GM23338 (cell line): Measurements from ENCODE around the gene MAP3K9. TPM values are rescaled to one million over a fixed set of nuclear protein-coding genes. Genes with fewer than 3 reads are reported as not detected.

Source experiments
- ATAC-seq: fragments of 200-7000 bp; cut with Tn5 transposase; 3 replicates; pipeline ENCODE4 v1.9.1; 2020
- DNase-seq: peaks from one replicate; pipeline ENCODE4 v3.0.0-alpha.2; 2015; ENCODE audit warnings: low spot score
- H2AFZ ChIP-seq: fragments of 200-600 bp; sonication (generic); 2 replicates; pipeline ENCODE4 v1.8.0; 2016; ENCODE audit warnings: antibody characterized with exemption, mild to moderate bottlenecking, moderate library complexity
- H3F3A ChIP-seq: fragments of 200-600 bp; sonication (generic); replicated peaks from 2 replicates; pipeline ENCODE4 v1.8.0; 2017; ENCODE audit warnings: antibody characterized with exemption, mixed run types, low read depth
- H3K27ac ChIP-seq: fragments of 200-600 bp; sonication (generic); 2 replicates; pipeline ENCODE4 v1.6.1; 2016; ENCODE audit warnings: low read depth
- H3K27me3 ChIP-seq: fragments of 200-600 bp; sonication (generic); 2 replicates; pipeline ENCODE4 v1.8.0; 2016; ENCODE audit warnings: mild to moderate bottlenecking, mixed run types, moderate library complexity; ENCODE audit not compliant: insufficient read depth
- H3K36me3 ChIP-seq: fragments of 200-600 bp; sonication (generic); 2 replicates; pipeline ENCODE4 v1.8.0; 2016; ENCODE audit warnings: mild to moderate bottlenecking; ENCODE audit not compliant: insufficient read depth
- H3K4me1 ChIP-seq: fragments of 200-600 bp; sonication (generic); 2 replicates; pipeline ENCODE4 v1.8.0; 2016; ENCODE audit warnings: mild to moderate bottlenecking, moderate library complexity; ENCODE audit not compliant: insufficient read depth
- H3K4me2 ChIP-seq: fragments of 200-600 bp; sonication (generic); 2 replicates; pipeline ENCODE4 v1.7.1; 2017; ENCODE audit warnings: mixed run types
- H3K4me3 ChIP-seq: fragments of 200-600 bp; sonication (generic); 2 replicates; pipeline ENCODE4 v1.6.1; 2016; ENCODE audit warnings: mixed run types
- H3K79me2 ChIP-seq: fragments of 200-600 bp; sonication (generic); replicated peaks from 2 replicates; pipeline ENCODE4 v1.8.0; 2017; ENCODE audit warnings: mild to moderate bottlenecking; ENCODE audit not compliant: insufficient read depth
- H3K9me2 ChIP-seq: fragments of 200-600 bp; sonication (generic); 2 replicates; pipeline ENCODE4 v1.8.0; 2017; ENCODE audit not compliant: insufficient read depth
- H4K20me1 ChIP-seq: fragments of 200-600 bp; sonication (generic); replicated peaks from 2 replicates; pipeline ENCODE4 v1.8.0; 2017; ENCODE audit warnings: mild to moderate bottlenecking; ENCODE audit not compliant: insufficient read depth
- H3K27ac Mint-ChIP-seq: 2 replicates; pipeline ENCODE4 v1.8.0; 2020; ENCODE audit warnings: inconsistent platforms, mild to moderate bottlenecking, moderate library complexity, mixed read lengths
- H3K27me3 Mint-ChIP-seq: 3 replicates; pipeline ENCODE4 v1.8.0; 2022; ENCODE audit warnings: low read depth, mild to moderate bottlenecking, moderate library complexity, mixed read lengths, inconsistent platforms; ENCODE audit not compliant: insufficient read depth, poor library complexity
- H3K36me3 Mint-ChIP-seq: 3 replicates; pipeline ENCODE4 v1.8.0; 2021; ENCODE audit warnings: low read depth, mild to moderate bottlenecking, inconsistent platforms, moderate library complexity, mixed read lengths
- H3K4me1 Mint-ChIP-seq: 3 replicates; pipeline ENCODE4 v1.8.0; 2020; ENCODE audit warnings: mild to moderate bottlenecking, inconsistent platforms, mixed read lengths
- H3K4me3 Mint-ChIP-seq: 3 replicates; pipeline ENCODE4 v1.8.0; 2021; ENCODE audit warnings: moderate library complexity, mild to moderate bottlenecking, inconsistent platforms, mixed read lengths
- H3K9me3 Mint-ChIP-seq: 3 replicates; pipeline ENCODE4 v1.8.0; 2020; ENCODE audit warnings: moderate library complexity, mild to moderate bottlenecking, inconsistent platforms, mixed read lengths
- CREB1 ChIP-seq: fragments of 250-450 bp; sonication (Bioruptor Pico); IDR thresholded peaks from 2 replicates; pipeline ENCODE4 v1.5.0; 2020; ENCODE audit warnings: low read depth, mild to moderate bottlenecking, moderate library complexity
- EZH2 ChIP-seq: fragments of 200-600 bp; sonication (generic); IDR thresholded peaks from one replicate; pipeline ENCODE4 v1.8.0; 2017; ENCODE audit warnings: antibody characterized with exemption, mild to moderate bottlenecking, low read depth; ENCODE audit not compliant: unreplicated experiment
- EZH2phosphoT487 ChIP-seq: fragments of 200-600 bp; sonication (generic); IDR thresholded peaks from one replicate; pipeline ENCODE4 v1.8.1; 2018; ENCODE audit warnings: antibody characterized with exemption; ENCODE audit not compliant: unreplicated experiment
- JUNB ChIP-seq: IDR thresholded peaks from one replicate; pipeline ENCODE4 v1.6.1; 2016; ENCODE audit warnings: antibody characterized with exemption; ENCODE audit not compliant: unreplicated experiment
- NANOG ChIP-seq: IDR thresholded peaks from 2 replicates; pipeline ENCODE4 v1.6.1; 2016; ENCODE audit warnings: antibody characterized with exemption, borderline replicate concordance
- POLR2AphosphoS5 ChIP-seq: IDR thresholded peaks from 2 replicates; pipeline ENCODE4 v1.6.1; 2016; ENCODE audit warnings: antibody characterized with exemption, low read depth
- STAT1 ChIP-seq: IDR thresholded peaks from one replicate; pipeline ENCODE4 v1.6.1; 2016; ENCODE audit warnings: antibody characterized with exemption; ENCODE audit not compliant: unreplicated experiment
- ZNF114 ChIP-seq: fragments of 250-450 bp; sonication (Bioruptor Pico); IDR thresholded peaks from 2 replicates; pipeline ENCODE4 v1.5.0; 2020; ENCODE audit warnings: mild to moderate bottlenecking, moderate library complexity
- ZNF331 ChIP-seq: fragments of 250-450 bp; sonication (Bioruptor Pico); IDR thresholded peaks from 2 replicates; pipeline ENCODE4 v1.5.0; 2020; ENCODE audit warnings: low read depth, mild to moderate bottlenecking, moderate library complexity
- polyA plus RNA-seq: library from polyadenylated mRNA; unstranded; fragments of >200 nt; fragmentation: Nextera tagmentation; extraction: Ambion mirVana; gene quantifications from 2 replicates; pipeline ENCODE4 v1.2.1, GENCODE V29; 2016
- total RNA-seq: library from RNA; depleted of rRNA; stranded (reverse); fragments of >200 nt; shearing (Covaris generic); gene quantifications from 2 replicates; pipeline ENCODE4 v1.2.3, GENCODE V29; 2014
- TF ChIP-seq, protein P1 (sequence below), 2 experiments: fragments of 200-600 bp in 1 of 2; sonication (generic) in 1 of 2; conservative IDR thresholded peaks; 2 replicates each; pipeline versions ENCODE4 v1.5.1 to v1.6.1; 2016 to 2017; ENCODE audit warnings: antibody characterized with exemption in 2 of 2, low read depth in 2 of 2, mild to moderate bottlenecking in 2 of 2, moderate library complexity in 1 of 2
- TF ChIP-seq, protein P2 (sequence below): IDR thresholded peaks from one replicate; pipeline ENCODE4 v1.6.1; 2018; ENCODE audit warnings: antibody characterized with exemption; ENCODE audit not compliant: unreplicated experiment
- TF ChIP-seq, protein P3 (sequence below): fragments of 250-450 bp; sonication (Bioruptor Pico); IDR thresholded peaks from 2 replicates; pipeline ENCODE4 v1.5.0; 2020; ENCODE audit warnings: mild to moderate bottlenecking, moderate library complexity
- TF ChIP-seq, protein P4 (sequence below): IDR thresholded peaks from 2 replicates; pipeline ENCODE4 v1.6.1; 2016; ENCODE audit warnings: antibody characterized with exemption

The MAP3K9 gene
- total and polyA plus RNA-seq, 2 experiments from 2014 or later = 5.3 to 30.8 TPM

DNA sequence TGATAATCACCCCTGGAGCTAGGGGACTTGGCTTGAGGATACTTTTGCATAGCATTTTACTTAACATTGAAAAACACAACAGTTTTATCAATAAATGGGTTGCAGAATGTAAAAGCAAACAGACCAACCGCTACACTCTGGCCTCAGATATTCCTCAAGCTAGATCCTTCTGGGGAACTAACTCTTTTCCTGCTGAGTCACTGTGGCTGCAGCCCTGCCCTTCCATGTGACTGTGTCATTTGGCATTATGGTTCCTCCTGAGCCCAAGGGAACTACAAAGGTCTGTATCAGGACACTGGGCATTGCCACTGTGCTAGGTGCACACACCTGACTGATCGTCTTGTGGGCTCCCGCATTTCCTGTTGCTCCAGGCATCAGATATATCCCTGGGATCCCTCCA lies 111.0 kb downstream of the MAP3K9 start:
- Mint-ChIP-seq H3K36me3 (no peaks in the 10 kb centered on the region; the same call in 2 of the 3 replicates), H3K4me3 (no peak overlapping the region), H3K27ac (no peak overlapping the region), H3K27me3 (no peaks in the 10 kb centered on the region), H3K4me1 (peaks cover 18% of the 10 kb centered on the region), H3K9me3 (no peaks in the 10 kb centered on the region; the same call in 2 of the 3 replicates)
- Histone ChIP-seq H3K79me2 (no peaks in the 10 kb centered on the region), H3K9me2 (0 out of 2 replicates have a peak, but pooled peaks cover 6% of the 10 kb centered on the region), H2AFZ (peak overlapping the region; percentile 83), H3K4me2 (no peak overlapping the region), H3K27ac (no peak overlapping the region), H4K20me1 (no peaks in the 10 kb centered on the region), H3K27me3 (no peaks in the 10 kb centered on the region), H3K4me3 (no peak overlapping the region), H3K4me1 (peaks cover 4% of the 10 kb centered on the region; the same call in 1 of the 2 replicates), H3F3A (no peaks in the 10 kb centered on the region), H3K36me3 (no peaks in the 10 kb centered on the region)
- TF ChIP-seq, protein P1, sequence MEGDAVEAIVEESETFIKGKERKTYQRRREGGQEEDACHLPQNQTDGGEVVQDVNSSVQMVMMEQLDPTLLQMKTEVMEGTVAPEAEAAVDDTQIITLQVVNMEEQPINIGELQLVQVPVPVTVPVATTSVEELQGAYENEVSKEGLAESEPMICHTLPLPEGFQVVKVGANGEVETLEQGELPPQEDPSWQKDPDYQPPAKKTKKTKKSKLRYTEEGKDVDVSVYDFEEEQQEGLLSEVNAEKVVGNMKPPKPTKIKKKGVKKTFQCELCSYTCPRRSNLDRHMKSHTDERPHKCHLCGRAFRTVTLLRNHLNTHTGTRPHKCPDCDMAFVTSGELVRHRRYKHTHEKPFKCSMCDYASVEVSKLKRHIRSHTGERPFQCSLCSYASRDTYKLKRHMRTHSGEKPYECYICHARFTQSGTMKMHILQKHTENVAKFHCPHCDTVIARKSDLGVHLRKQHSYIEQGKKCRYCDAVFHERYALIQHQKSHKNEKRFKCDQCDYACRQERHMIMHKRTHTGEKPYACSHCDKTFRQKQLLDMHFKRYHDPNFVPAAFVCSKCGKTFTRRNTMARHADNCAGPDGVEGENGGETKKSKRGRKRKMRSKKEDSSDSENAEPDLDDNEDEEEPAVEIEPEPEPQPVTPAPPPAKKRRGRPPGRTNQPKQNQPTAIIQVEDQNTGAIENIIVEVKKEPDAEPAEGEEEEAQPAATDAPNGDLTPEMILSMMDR (conservative IDR thresholded peaks at IDR 0.05; ENCODE audit: low read depth in 2 of 2) = no peak
- TF ChIP-seq ZNF114 (CRISPR knock-in tag) = no peak
- TF ChIP-seq CREB1 (CRISPR knock-in tag) = no peak
- TF ChIP-seq POLR2AphosphoS5 = no peak
- no peak for TF ChIP-seq STAT1
- TF ChIP-seq, protein P2, sequence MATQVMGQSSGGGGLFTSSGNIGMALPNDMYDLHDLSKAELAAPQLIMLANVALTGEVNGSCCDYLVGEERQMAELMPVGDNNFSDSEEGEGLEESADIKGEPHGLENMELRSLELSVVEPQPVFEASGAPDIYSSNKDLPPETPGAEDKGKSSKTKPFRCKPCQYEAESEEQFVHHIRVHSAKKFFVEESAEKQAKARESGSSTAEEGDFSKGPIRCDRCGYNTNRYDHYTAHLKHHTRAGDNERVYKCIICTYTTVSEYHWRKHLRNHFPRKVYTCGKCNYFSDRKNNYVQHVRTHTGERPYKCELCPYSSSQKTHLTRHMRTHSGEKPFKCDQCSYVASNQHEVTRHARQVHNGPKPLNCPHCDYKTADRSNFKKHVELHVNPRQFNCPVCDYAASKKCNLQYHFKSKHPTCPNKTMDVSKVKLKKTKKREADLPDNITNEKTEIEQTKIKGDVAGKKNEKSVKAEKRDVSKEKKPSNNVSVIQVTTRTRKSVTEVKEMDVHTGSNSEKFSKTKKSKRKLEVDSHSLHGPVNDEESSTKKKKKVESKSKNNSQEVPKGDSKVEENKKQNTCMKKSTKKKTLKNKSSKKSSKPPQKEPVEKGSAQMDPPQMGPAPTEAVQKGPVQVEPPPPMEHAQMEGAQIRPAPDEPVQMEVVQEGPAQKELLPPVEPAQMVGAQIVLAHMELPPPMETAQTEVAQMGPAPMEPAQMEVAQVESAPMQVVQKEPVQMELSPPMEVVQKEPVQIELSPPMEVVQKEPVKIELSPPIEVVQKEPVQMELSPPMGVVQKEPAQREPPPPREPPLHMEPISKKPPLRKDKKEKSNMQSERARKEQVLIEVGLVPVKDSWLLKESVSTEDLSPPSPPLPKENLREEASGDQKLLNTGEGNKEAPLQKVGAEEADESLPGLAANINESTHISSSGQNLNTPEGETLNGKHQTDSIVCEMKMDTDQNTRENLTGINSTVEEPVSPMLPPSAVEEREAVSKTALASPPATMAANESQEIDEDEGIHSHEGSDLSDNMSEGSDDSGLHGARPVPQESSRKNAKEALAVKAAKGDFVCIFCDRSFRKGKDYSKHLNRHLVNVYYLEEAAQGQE = no peak
- TF ChIP-seq EZH2phosphoT487 = no peak
- no peak for TF ChIP-seq ZNF331 (CRISPR knock-in tag)
- TF ChIP-seq, protein P3, sequence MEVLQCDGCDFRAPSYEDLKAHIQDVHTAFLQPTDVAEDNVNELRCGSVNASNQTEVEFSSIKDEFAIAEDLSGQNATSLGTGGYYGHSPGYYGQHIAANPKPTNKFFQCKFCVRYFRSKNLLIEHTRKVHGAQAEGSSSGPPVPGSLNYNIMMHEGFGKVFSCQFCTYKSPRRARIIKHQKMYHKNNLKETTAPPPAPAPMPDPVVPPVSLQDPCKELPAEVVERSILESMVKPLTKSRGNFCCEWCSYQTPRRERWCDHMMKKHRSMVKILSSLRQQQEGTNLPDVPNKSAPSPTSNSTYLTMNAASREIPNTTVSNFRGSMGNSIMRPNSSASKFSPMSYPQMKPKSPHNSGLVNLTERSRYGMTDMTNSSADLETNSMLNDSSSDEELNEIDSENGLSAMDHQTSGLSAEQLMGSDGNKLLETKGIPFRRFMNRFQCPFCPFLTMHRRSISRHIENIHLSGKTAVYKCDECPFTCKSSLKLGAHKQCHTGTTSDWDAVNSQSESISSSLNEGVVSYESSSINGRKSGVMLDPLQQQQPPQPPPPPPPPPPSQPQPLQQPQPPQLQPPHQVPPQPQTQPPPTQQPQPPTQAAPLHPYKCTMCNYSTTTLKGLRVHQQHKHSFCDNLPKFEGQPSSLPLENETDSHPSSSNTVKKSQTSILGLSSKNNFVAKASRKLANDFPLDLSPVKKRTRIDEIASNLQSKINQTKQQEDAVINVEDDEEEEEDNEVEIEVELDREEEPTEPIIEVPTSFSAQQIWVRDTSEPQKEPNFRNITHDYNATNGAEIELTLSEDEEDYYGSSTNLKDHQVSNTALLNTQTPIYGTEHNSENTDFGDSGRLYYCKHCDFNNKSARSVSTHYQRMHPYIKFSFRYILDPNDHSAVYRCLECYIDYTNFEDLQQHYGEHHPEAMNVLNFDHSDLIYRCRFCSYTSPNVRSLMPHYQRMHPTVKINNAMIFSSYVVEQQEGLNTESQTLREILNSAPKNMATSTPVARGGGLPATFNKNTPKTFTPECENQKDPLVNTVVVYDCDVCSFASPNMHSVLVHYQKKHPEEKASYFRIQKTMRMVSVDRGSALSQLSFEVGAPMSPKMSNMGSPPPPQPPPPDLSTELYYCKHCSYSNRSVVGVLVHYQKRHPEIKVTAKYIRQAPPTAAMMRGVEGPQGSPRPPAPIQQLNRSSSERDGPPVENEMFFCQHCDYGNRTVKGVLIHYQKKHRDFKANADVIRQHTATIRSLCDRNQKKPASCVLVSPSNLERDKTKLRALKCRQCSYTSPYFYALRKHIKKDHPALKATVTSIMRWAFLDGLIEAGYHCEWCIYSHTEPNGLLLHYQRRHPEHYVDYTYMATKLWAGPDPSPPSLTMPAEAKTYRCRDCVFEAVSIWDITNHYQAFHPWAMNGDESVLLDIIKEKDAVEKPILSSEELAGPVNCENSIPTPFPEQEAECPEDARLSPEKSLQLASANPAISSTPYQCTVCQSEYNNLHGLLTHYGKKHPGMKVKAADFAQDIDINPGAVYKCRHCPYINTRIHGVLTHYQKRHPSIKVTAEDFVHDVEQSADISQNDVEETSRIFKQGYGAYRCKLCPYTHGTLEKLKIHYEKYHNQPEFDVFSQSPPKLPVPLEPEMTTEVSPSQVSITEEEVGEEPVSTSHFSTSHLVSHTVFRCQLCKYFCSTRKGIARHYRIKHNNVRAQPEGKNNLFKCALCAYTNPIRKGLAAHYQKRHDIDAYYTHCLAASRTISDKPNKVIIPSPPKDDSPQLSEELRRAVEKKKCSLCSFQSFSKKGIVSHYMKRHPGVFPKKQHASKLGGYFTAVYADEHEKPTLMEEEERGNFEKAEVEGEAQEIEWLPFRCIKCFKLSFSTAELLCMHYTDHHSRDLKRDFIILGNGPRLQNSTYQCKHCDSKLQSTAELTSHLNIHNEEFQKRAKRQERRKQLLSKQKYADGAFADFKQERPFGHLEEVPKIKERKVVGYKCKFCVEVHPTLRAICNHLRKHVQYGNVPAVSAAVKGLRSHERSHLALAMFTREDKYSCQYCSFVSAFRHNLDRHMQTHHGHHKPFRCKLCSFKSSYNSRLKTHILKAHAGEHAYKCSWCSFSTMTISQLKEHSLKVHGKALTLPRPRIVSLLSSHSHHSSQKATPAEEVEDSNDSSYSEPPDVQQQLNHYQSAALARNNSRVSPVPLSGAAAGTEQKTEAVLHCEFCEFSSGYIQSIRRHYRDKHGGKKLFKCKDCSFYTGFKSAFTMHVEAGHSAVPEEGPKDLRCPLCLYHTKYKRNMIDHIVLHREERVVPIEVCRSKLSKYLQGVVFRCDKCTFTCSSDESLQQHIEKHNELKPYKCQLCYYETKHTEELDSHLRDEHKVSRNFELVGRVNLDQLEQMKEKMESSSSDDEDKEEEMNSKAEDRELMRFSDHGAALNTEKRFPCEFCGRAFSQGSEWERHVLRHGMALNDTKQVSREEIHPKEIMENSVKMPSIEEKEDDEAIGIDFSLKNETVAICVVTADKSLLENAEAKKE (CRISPR knock-in tag) = no peak
- TF ChIP-seq JUNB = no peak
- no peak for TF ChIP-seq EZH2
- TF ChIP-seq NANOG = no peak
- TF ChIP-seq, protein P4, sequence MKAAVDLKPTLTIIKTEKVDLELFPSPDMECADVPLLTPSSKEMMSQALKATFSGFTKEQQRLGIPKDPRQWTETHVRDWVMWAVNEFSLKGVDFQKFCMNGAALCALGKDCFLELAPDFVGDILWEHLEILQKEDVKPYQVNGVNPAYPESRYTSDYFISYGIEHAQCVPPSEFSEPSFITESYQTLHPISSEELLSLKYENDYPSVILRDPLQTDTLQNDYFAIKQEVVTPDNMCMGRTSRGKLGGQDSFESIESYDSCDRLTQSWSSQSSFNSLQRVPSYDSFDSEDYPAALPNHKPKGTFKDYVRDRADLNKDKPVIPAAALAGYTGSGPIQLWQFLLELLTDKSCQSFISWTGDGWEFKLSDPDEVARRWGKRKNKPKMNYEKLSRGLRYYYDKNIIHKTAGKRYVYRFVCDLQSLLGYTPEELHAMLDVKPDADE = no peak
- DNase-seq (no peak), ATAC-seq (no peak)
